CD4-positive, alpha-beta memory T cell (primary cell): ENCODE measurements around the gene HEYL. TPM values are rescaled to one million over a fixed set of nuclear protein-coding genes. Genes with fewer than 3 reads are reported as not detected.

Source experiments
- CTCF ChIA-PET: fragments of 350-600 bp; sonication (Branson Sonifier 250); formaldehyde crosslinking; loops from one replicate; lab custom pipeline; 2021; ENCODE audit warnings: inconsistent platforms; ENCODE audit not compliant: partially characterized antibody; lab: Charles Lee
- POLR2A ChIA-PET: fragments of 350-600 bp; sonication (Branson Sonifier 250); formaldehyde crosslinking; loops from one replicate; lab custom pipeline; 2021; ENCODE audit not compliant: partially characterized antibody; lab: Charles Lee
- DNase-seq, 5 donors: peaks; one replicate each; pipeline versions ENCODE4 v3.0.0 to v3.0.0-alpha.2; 2020 to 2022; ENCODE audit warnings: mixed read lengths in 1 of 5
- H3K27ac ChIP-seq: one replicate; pipeline ENCODE4 v1.7.0; 2013; ENCODE audit warnings: low read depth, low read length
- H3K27me3 ChIP-seq: 2 replicates; pipeline ENCODE4 v1.7.0; 2013; ENCODE audit warnings: mild to moderate bottlenecking, low read length, moderate library complexity; ENCODE audit not compliant: insufficient read depth
- H3K36me3 ChIP-seq: 2 replicates; pipeline ENCODE4 v1.7.0; 2013; ENCODE audit warnings: mild to moderate bottlenecking, low read length, moderate library complexity; ENCODE audit not compliant: insufficient read depth
- H3K4me1 ChIP-seq: 2 replicates; pipeline ENCODE4 v1.7.0; 2013; ENCODE audit warnings: mild to moderate bottlenecking, low read length, moderate library complexity; ENCODE audit not compliant: insufficient read depth
- H3K4me3 ChIP-seq, 2 donors: one replicate each; pipeline ENCODE4 v1.7.0; 2013; ENCODE audit warnings: low read length in 2 of 2, mild to moderate bottlenecking in 1 of 2
- H3K9me3 ChIP-seq, 2 donors: one replicate each; pipeline ENCODE4 v1.7.0; 2013; ENCODE audit warnings: low read length in 2 of 2, control low read depth in 1 of 2; ENCODE audit not compliant: control insufficient read depth in 1 of 2
- H3K27ac Mint-ChIP-seq, 7 donors: one replicate each; pipeline ENCODE4 v1.8.0; 2020 to 2021; ENCODE audit warnings: mixed read lengths in 7 of 7, mild to moderate bottlenecking in 6 of 7, inconsistent platforms in 3 of 7, moderate library complexity in 3 of 7
- H3K27me3 Mint-ChIP-seq, 2 donors: one replicate each; pipeline ENCODE4 v1.8.0; 2020 to 2021; ENCODE audit warnings: mixed read lengths in 2 of 2
- H3K36me3 Mint-ChIP-seq, 2 donors: one replicate each; pipeline ENCODE4 v1.8.0; 2020 to 2021; ENCODE audit warnings: mixed read lengths in 2 of 2, inconsistent platforms in 1 of 2, mild to moderate bottlenecking in 1 of 2
- H3K4me1 Mint-ChIP-seq, 4 donors: one replicate each; pipeline ENCODE4 v1.8.0; 2020 to 2021; ENCODE audit warnings: mixed read lengths in 4 of 4, mild to moderate bottlenecking in 1 of 4
- H3K4me3 Mint-ChIP-seq, 8 donors: one replicate each; pipeline ENCODE4 v1.8.0; 2020 to 2021; ENCODE audit warnings: mixed read lengths in 8 of 8, mild to moderate bottlenecking in 7 of 8, moderate library complexity in 6 of 8, inconsistent platforms in 3 of 8
- H3K9me3 Mint-ChIP-seq, 8 donors: one replicate each; pipeline ENCODE4 v1.8.0; 2020 to 2021; ENCODE audit warnings: mixed read lengths in 8 of 8, mild to moderate bottlenecking in 5 of 8, inconsistent platforms in 3 of 8, moderate library complexity in 1 of 8
- intact Hi-C: fragments of 100-400 bp; cut with micrococcal nuclease; formaldehyde crosslinking; loops from one replicate; pipeline ENCODE4 v1.15.1; 2023
- polyA plus RNA-seq, 2 donors: library from polyadenylated mRNA; unstranded; fragments of 300-500 nt; fragmentation: Illumina TruSeq; gene quantifications; one replicate each; pipeline ENCODE4 v1.2.3, GENCODE V29; 2021
- total RNA-seq, 2 experiments: library from RNA; stranded (reverse); gene quantifications; one replicate each; pipeline ENCODE4 v1.2.3, GENCODE V29; 2021

The HEYL gene
- total and polyA plus RNA-seq, 4 experiments from 2014 or later = 0.12 to 0.23 TPM; not detected in 2

- Histone ChIP-seq H3K27me3 (no peaks in the 10 kb centered on the region), H3K9me3 (no peaks in the 10 kb centered on the region), H3K27ac (no peak overlapping the region), H3K36me3 (no peaks in the 10 kb centered on the region), H3K4me1 (no peaks in the 10 kb centered on the region), H3K4me3 (no peak overlapping the region)
- no peak overlapping the region for H3K4me3 Mint-ChIP-seq
- DNase-seq = no peak
- intact Hi-C loops = no loop called here
- ChIA-PET CTCF (interaction anchor here (1.7 to 4.4 kb wide), 4 partner anchors 12 to 41 kb away, joined by 5 to 39 read pairs (median 17); no protein-coding TSS in a partner anchor), POLR2A (no interaction called here)
- no peaks in the 10 kb centered on the region for H3K27me3 Mint-ChIP-seq
- H3K9me3 Mint-ChIP-seq = peaks cover 0 to 4% (median 0%) of the 10 kb centered on the region in 8 donors
- H3K27ac Mint-ChIP-seq = no peak overlapping the region
- H3K4me1 Mint-ChIP-seq = no peaks in the 10 kb centered on the region
- H3K36me3 Mint-ChIP-seq = no peaks in the 10 kb centered on the region
These were observed 7.8 kb upstream of the HEYL start for GRCh38 chr1:39647247-39647646.

DNA sequence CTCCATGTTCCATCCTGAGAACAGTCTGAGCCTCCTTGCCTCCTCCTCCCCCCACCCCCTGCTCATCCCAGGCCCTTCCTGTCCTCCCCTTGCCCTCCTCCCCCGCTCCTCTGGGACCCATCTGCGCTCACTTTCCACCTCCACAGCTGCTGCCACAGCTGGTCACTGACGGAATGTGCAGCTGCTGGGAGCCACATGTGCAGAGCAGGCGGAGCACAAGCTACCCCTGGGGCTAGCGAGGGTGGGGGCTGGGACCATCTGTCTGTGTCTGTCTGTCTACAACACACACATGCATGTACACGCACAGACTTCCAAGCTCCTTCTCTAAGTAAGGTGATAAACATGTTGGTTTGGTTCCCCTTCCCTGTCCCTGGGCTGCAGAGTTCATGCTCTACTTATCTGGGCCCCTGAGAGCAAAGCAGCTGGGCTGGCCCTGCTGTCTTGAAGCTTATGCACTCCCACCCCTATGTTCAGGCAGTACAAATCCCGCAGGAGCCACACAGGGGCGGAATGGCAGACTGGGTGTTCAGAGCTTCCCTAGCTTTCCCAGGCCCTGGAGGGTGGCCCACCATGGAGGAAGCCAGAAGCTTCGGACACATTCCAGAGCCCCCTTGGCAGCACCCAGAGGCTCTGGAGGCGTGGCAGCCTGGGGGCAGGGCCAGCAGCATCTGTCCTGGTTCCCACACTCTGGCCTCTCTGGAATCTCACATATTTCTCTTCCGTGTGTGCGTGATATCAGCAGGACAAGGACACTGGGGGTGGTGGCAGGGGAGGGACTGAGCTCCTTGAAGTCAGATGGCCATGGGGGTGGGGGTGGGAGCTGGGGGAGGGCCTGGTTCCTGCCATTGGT lies 7.0 kb upstream of the HEYL start:
- ChIA-PET CTCF (interaction anchor here (2.8 to 4.4 kb wide), 3 partner anchors 12 to 41 kb away, joined by 13 to 39 read pairs (median 21); no protein-coding TSS in a partner anchor), POLR2A (no interaction called here)

GRCh38 chr1:39645411-39646043 lies 6.1 kb upstream of the HEYL start:
- H3K27me3 ChIP-seq = no peaks in the 10 kb centered on the region
- H3K4me3 ChIP-seq = no peak overlapping the region
- no peak for DNase-seq
- intact Hi-C loops = no loop called here
- no peaks in the 10 kb centered on the region for H3K4me1 Mint-ChIP-seq
- H3K4me1 ChIP-seq = no peaks in the 10 kb centered on the region
- no peaks in the 10 kb centered on the region for H3K36me3 Mint-ChIP-seq
- no peaks in the 10 kb centered on the region for H3K9me3 ChIP-seq
- peaks cover 0 to 4% (median 0%) of the 10 kb centered on the region in 8 donors for H3K9me3 Mint-ChIP-seq
- CTCF ChIA-PET = interaction anchor here (2.8 to 4.4 kb wide), 2 partner anchors 13 to 36 kb away, joined by 21 to 39 read pairs; no protein-coding TSS in a partner anchor
- H3K27ac Mint-ChIP-seq = no peak overlapping the region
- H3K27me3 Mint-ChIP-seq = no peaks in the 10 kb centered on the region
- no peak overlapping the region for H3K27ac ChIP-seq
- no peak overlapping the region for H3K4me3 Mint-ChIP-seq
- POLR2A ChIA-PET = no interaction called here
- no peaks in the 10 kb centered on the region for H3K36me3 ChIP-seq

More for the DNA sequence above, 7.0 kb upstream of the HEYL start:
- H3K9me3 ChIP-seq = no peaks in the 10 kb centered on the region
- intact Hi-C loops = no loop called here
- H3K4me1 Mint-ChIP-seq = no peaks in the 10 kb centered on the region
- no peaks in the 10 kb centered on the region for H3K36me3 ChIP-seq
- no peak for DNase-seq
- H3K4me1 ChIP-seq = no peaks in the 10 kb centered on the region
- H3K27ac Mint-ChIP-seq = no peak overlapping the region
- no peak overlapping the region for H3K4me3 Mint-ChIP-seq
- H3K27me3 Mint-ChIP-seq = no peaks in the 10 kb centered on the region
- no peaks in the 10 kb centered on the region for H3K27me3 ChIP-seq
- no peak overlapping the region for H3K4me3 ChIP-seq
- no peak overlapping the region for H3K27ac ChIP-seq
- no peaks in the 10 kb centered on the region for H3K36me3 Mint-ChIP-seq
- H3K9me3 Mint-ChIP-seq = peaks cover 0 to 4% (median 0%) of the 10 kb centered on the region in 8 donors

- no peak overlapping the region for H3K4me3 ChIP-seq
- POLR2A ChIA-PET = no interaction called here
- H3K4me1 Mint-ChIP-seq = peaks cover 0 to 2% (median under 1%) of the 10 kb centered on the region in 4 donors
These were observed 4.3 kb upstream of the HEYL start for GRCh38 chr1:39643705-39644104.

GRCh38 chr1:39642796-39643195 lies 3.4 kb upstream of the HEYL start:
- Histone ChIP-seq H3K27me3 (no peaks in the 10 kb centered on the region), H3K4me3 (no peak overlapping the region), H3K27ac (no peak overlapping the region), H3K36me3 (no peaks in the 10 kb centered on the region), H3K4me1 (peaks cover 5% of the 10 kb centered on the region), H3K9me3 (no peaks in the 10 kb centered on the region)
- Mint-ChIP-seq H3K9me3 (peaks cover 0 to 3% (median 0%) of the 10 kb centered on the region in 8 donors), H3K27me3 (peaks cover 0 to 3% of the 10 kb centered on the region in 2 donors), H3K4me3 (no peak overlapping the region), H3K4me1 (peaks cover 0 to 2% (median under 1%) of the 10 kb centered on the region in 4 donors), H3K36me3 (no peaks in the 10 kb centered on the region), H3K27ac (no peak overlapping the region)
- CTCF ChIA-PET = interaction anchor here (1.6 to 2.4 kb wide), 2 partner anchors 16 to 37 kb away, joined by 7 to 9 read pairs; no protein-coding TSS in a partner anchor
- intact Hi-C loops = no loop called here
- POLR2A ChIA-PET = no interaction called here
- DNase-seq = no peak

More at GRCh38 chr1:39643705-39644104, 4.3 kb upstream of the HEYL start:
- no peaks in the 10 kb centered on the region for H3K9me3 ChIP-seq
- no peak overlapping the region for H3K27ac ChIP-seq
- CTCF ChIA-PET = interaction anchor here (0.7 to 2.4 kb wide), 3 partner anchors 12 to 37 kb away, joined by 3 to 7 read pairs (median 6); no protein-coding TSS in a partner anchor
- no peak for DNase-seq
- Mint-ChIP-seq H3K36me3 (no peaks in the 10 kb centered on the region), H3K4me3 (no peak overlapping the region), H3K27me3 (peaks cover 0 to 1% of the 10 kb centered on the region in 2 donors), H3K27ac (no peak overlapping the region), H3K9me3 (peaks cover 0 to 3% (median 0%) of the 10 kb centered on the region in 8 donors)
- H3K4me1 ChIP-seq = peaks cover 5% of the 10 kb centered on the region
- intact Hi-C loops = no loop called here
- no peaks in the 10 kb centered on the region for H3K36me3 ChIP-seq
- H3K27me3 ChIP-seq = no peaks in the 10 kb centered on the region

GRCh38 chr1:39640861-39641260 lies 1.4 kb upstream of the HEYL start:
- peaks cover 0 to 3% (median 0%) of the 10 kb centered on the region in 8 donors for H3K9me3 Mint-ChIP-seq
- no peaks in the 10 kb centered on the region for H3K27me3 ChIP-seq
- H3K4me1 Mint-ChIP-seq = peaks cover 0 to 2% (median under 1%) of the 10 kb centered on the region in 4 donors
- H3K27ac Mint-ChIP-seq = no peak overlapping the region
- H3K27me3 Mint-ChIP-seq = peaks cover 3 to 14% of the 10 kb centered on the region in 2 donors
- H3K4me1 ChIP-seq = peaks cover 5% of the 10 kb centered on the region
- no peaks in the 10 kb centered on the region for H3K9me3 ChIP-seq
- no peak overlapping the region for H3K27ac ChIP-seq
- no peaks in the 10 kb centered on the region for H3K36me3 Mint-ChIP-seq
- CTCF ChIA-PET = interaction anchor here (1.8 kb wide), 2 partner anchors 13 to 18 kb away, joined by 6 to 8 read pairs; no protein-coding TSS in a partner anchor
- no peaks in the 10 kb centered on the region for H3K36me3 ChIP-seq
- no peak overlapping the region for H3K4me3 Mint-ChIP-seq
- DNase-seq = no peak
- H3K4me3 ChIP-seq = no peak overlapping the region
- intact Hi-C loops = no loop called here
- POLR2A ChIA-PET = no interaction called here

DNA sequence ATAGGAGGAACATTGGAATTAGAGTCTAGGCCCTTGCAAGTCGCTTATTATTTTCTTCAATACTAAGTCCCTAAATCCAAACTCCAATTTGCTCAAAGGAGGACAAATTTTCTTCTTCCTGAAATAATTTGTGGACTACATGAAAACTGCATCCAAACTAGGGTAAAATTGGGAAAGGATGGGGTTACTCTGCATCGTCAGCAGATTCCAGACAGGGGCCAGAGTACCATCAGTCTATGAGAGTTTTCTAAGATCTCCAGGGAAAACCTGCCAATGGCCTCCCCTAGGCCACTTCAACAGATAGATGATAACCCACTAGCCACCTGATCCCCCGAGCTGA lies 508 bp downstream of the HEYL start:
- intact Hi-C loops = no loop called here
- Histone ChIP-seq H3K27ac (no peak overlapping the region), H3K36me3 (no peaks in the 10 kb centered on the region), H3K4me3 (peak overlapping the region in 1 of 2 donors; percentile 35), H3K9me3 (no peaks in the 10 kb centered on the region), H3K4me1 (peaks cover 5% of the 10 kb centered on the region), H3K27me3 (no peaks in the 10 kb centered on the region)
- POLR2A ChIA-PET = no interaction called here
- CTCF ChIA-PET = interaction anchor here (8.0 kb wide), 1 partner anchor 18 kb away, joined by 36 read pairs; no protein-coding TSS in a partner anchor
- Mint-ChIP-seq H3K9me3 (peaks cover 0 to 3% (median 0%) of the 10 kb centered on the region in 8 donors), H3K4me3 (peak overlapping the region; percentile 48 to 84 (median 66)), H3K36me3 (peaks cover 0 to 3% of the 10 kb centered on the region in 2 donors), H3K27me3 (peaks cover 8 to 23% of the 10 kb centered on the region in 2 donors), H3K4me1 (peaks cover 0 to 2% (median under 1%) of the 10 kb centered on the region in 4 donors), H3K27ac (no peak overlapping the region)
- DNase-seq = no peak
